ENCODE data around the gene AIFM1. TPM values are rescaled to one million over a fixed set of nuclear protein-coding genes. Genes with fewer than 3 reads are reported as not detected.

The AIFM1 gene
- 24.9 and 26.1 TPM in 2 replicates for total RNA-seq

DNA sequence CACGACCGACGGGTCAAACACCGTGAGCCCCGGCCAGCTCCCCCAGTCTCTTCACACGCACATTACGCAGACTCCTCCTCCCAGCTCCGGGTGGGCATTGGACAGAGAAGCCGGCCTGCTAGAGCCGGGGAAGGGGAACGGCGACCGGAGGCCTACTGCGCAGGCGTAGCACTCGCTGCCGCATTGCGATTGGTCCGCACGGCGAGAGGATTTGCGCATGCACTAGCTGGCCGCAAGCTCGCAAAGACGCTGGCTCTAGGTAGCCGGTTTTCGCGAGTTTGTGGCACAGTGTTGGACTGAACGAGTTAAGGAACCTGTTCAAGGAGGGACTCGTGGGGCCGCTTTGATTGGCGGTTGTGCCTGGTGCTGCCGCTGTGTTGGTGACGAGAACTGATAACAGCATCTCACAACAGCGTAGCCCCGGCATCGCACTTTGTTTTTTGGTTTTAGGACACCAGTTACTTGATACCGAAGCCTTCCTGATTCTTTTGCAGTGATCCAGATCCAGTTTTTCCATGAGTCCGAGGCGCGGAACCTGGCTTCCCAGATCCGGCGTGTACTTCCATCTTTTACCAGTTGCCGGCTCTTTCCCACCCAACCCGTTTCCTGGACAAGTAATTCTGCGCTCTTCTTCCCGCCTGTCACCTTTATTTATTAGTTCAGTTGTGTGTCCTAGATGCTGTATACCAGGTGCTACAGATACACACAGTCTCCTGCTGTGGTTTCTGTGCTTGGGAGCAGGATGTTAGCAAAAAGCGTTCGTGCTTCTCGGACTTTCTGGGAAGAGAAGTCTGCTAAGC, at the start of gene AIFM1:
AIFM1 (minus strand) TSS at position 139 of the 800 bp plus-strand sequence. CDS start 185 bp downstream, outside the sequence.

DNA sequence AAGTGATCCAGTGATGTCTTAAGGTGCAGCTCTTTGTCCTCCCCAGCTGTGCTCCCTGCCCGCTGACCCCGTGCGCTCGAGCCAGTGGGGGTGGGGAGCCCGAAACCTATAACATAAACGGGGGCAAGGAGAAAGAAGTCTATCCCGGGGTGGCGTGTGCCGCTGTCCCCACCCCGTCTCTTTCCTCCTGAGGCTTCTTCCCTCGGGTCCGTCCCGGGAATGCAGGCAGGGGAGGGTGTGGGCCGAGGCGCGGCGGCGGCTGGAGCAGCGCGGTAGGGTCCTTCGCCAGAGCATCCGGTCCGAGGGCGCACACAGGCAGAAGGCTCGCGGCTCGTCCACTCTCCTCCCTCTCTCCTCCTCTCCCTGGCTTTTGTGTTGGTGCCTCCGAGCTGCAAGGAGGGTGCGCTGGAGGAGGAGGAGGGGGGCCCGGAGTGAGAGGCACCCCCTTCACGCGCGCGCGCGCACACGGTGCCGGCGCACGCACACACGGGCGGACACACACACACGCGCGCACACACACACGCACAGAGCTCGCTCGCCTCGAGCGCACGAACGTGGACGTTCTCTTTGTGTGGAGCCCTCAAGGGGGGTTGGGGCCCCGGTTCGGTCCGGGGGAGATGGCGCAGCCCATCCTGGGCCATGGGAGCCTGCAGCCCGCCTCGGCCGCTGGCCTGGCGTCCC, 5.9 kb upstream of the AIFM1 start, which contains the start of gene RAB33A:
RAB33A (plus strand) TSS at position 517 of the 681 bp plus-strand sequence; CDS start at position 618, 101 bp downstream.

DNA sequence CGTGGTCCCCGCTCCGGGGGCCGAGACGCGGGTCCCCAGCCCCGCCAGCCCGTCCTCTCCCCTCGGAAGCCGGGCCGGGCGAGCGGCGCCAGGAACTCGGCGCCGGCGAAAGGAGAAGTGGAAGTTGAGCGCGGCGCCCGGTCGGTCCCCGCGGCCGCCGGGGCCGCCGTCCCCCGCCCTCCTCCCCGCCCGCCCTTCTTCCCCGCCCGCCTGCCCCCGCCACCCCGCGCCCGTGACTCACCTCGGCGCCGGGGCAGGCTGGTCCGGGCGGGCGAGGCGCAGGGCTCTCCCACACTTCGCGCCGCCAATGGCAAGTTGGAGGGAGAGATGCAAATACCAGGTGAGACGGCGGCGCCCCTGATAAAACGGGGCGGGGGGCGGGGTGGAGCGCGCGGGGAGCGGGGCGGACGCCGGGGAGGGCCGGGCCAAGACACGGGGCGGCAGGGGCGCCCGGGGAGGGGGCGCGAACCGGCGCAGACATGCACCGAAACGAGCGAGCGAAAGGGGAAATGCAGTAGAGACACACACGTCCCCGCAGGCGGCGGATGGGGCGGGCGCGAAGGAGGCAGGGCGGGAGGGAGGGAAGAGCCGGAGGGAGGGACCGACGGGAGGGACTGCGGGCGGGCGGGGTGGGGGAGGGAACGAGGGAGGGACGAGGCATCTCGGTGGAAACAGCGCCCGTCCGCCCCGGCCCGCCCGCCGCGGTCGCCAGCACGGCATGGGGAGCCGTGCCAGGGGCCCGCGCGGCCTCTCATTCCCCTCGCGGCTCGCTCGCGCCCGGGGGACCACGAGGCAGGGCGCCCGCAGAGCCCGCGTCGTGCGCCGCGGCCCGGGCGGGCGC, 55.0 kb downstream of the AIFM1 start, which contains the start of gene ELF4:
ELF4 (minus strand) TSS at position 119 of the 841 bp plus-strand sequence. CDS start 29,167 bp downstream, outside the sequence.

Other genes with a start within 250 kb of the AIFM1 start
- 2.0 and 3.1 TPM in 2 replicates for gene BCORL1, start 183.2 kb downstream of the AIFM1 start, total RNA-seq
- 19.3 and 25.8 TPM in 2 replicates for gene ELF4, start 55.3 kb downstream of the AIFM1 start, total RNA-seq
- 0.27 and 0.43 TPM in 2 replicates for gene RAB33A, start 6.1 kb upstream of the AIFM1 start, total RNA-seq
- 9.7 and 12.1 TPM in 2 replicates for gene ZNF280C, start 103.1 kb upstream of the AIFM1 start, total RNA-seq
- gene SLC25A14, start 174.1 kb upstream of the AIFM1 start, total RNA-seq: 11.3 and 16.4 TPM in 2 replicates
- not detected in 2 replicates for gene GPR119, start 219.8 kb upstream of the AIFM1 start, total RNA-seq
- gene RBMX2, start 236.1 kb upstream of the AIFM1 start, total RNA-seq: 23.8 and 26.6 TPM in 2 replicates